Measurements from ENCODE around the gene GNAT2.

- TF ChIP-seq CTCF (IDR thresholded peaks at IDR 0.05) (no peak), MAX (CRISPR knock-in tag; IDR thresholded peaks at IDR 0.05) (no peak), PRRX2 (CRISPR knock-in tag; IDR thresholded peaks at IDR 0.05) (no peak), ZNF423 (CRISPR knock-in tag; IDR thresholded peaks at IDR 0.05) (no peak), MXD4 (CRISPR knock-in tag; IDR thresholded peaks at IDR 0.05; ENCODE audit: borderline replicate concordance) (no peak), FOXK1 (CRISPR knock-in tag; IDR thresholded peaks at IDR 0.05) (no peak), TEAD4 (CRISPR knock-in tag; IDR thresholded peaks at IDR 0.05) (no peak)
These were observed 20.4 kb upstream of the GNAT2 start for GRCh38 chr1:109639841-109640184.

All from WTC11 (cell line).